Measurements from ENCODE around the gene FUBP3.

The FUBP3 gene

GRCh38 chr9:130660326-130660682 lies 80.9 kb downstream of the FUBP3 start:
- H3K9me2 ChIP-seq (replicated peaks; ENCODE audit: insufficient read depth, low read length), result no peaks in the 10 kb centered on the region
- no peaks in the 10 kb centered on the region for H3K9me3 ChIP-seq (replicated peaks; ENCODE audit: insufficient read depth, low read length)
- H3K27me3 ChIP-seq (replicated peaks; ENCODE audit: insufficient read depth, low read length), result peaks cover 93% of the 10 kb centered on the region
- H3K79me2 ChIP-seq (ENCODE audit: low read length), result no peaks in the 10 kb centered on the region
- TF ChIP-seq EZH2 (optimal IDR thresholded peaks at IDR 0.05; ENCODE audit: low read depth, low read length) (no peak), CTCF (IDR thresholded peaks at IDR 0.05; ENCODE audit: low read length) (no peak), EZH2phosphoT487 (IDR thresholded peaks at IDR 0.05; ENCODE audit: low read length) (no peak)
- no peaks in the 10 kb centered on the region for H4K20me1 ChIP-seq (ENCODE audit: insufficient read depth, low read length)
- H3F3A ChIP-seq (ENCODE audit: insufficient read depth, low read length), result no peaks in the 10 kb centered on the region
- no peaks in the 10 kb centered on the region for H3K36me3 ChIP-seq (replicated peaks; ENCODE audit: insufficient read depth, low read length)
- no peak overlapping the region for H2AFZ ChIP-seq (ENCODE audit: low read length)
- H3K4me2 ChIP-seq (ENCODE audit: low read depth, low read length), result no peak overlapping the region
- no peak for DNase-seq
- no peaks in the 10 kb centered on the region for H3K4me1 ChIP-seq (ENCODE audit: low read length)
- no peak overlapping the region for H3K27ac ChIP-seq (ENCODE audit: low read length)
- H3K4me3 ChIP-seq (ENCODE audit: low read length), result no peak overlapping the region
- H3K9ac ChIP-seq (ENCODE audit: low read length), result no peak overlapping the region

DNA sequence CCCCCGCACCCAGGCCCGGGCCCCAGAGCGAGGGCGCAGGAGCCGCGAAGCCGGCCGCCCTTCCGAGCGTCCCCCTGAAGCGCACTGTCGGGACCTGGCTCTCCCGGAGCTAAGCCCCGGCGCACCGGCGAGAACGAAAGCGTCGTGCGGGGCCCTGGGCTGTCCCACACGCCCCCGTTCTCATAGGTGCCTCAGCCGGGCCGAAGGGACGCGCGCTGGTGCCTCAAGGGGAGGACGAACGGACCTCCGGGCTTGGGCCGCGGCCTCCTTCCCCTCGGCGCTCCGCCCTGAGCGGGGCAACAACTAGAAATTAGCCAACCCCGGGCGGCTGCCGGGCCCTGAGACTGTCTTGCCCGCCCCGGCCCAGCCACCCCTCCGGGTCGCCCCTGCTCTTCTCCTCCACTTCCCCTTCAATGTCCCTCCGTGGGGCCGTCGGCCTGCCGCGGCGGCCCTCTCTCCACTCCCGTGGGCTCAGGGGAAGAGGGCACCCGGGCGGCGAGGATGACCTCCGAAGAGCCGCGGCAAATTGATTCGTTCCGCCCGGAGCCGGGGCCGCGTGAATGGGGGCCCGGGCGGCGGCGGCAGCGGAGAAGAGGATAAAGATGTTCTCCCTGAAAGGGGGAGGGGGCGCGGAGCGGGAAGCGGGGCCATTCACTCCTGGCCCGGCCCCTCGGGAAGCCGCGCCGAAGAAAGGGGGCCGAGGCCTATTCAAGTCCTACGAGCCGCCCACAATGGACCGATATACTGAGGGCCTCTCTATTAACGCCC lies 81.5 kb downstream of the FUBP3 start:
- no peaks in the 10 kb centered on the region for H3K9me2 ChIP-seq (replicated peaks; ENCODE audit: insufficient read depth, low read length)
- no peaks in the 10 kb centered on the region for H3K79me2 ChIP-seq (ENCODE audit: low read length)
- no peak overlapping the region for H3K9ac ChIP-seq (ENCODE audit: low read length)
- H3K27ac ChIP-seq (ENCODE audit: low read length), result no peak overlapping the region
- no peaks in the 10 kb centered on the region for H3F3A ChIP-seq (ENCODE audit: insufficient read depth, low read length)
- 0 out of 2 replicates have a peak, but pooled peaks have one; percentile 30 for TF ChIP-seq EZH2phosphoT487 (IDR thresholded peaks at IDR 0.05; ENCODE audit: low read length)
- TF ChIP-seq EZH2 (optimal IDR thresholded peaks at IDR 0.05; ENCODE audit: low read depth, low read length), result no peak
- DNase-seq, result no peak
- no peaks in the 10 kb centered on the region for H3K36me3 ChIP-seq (replicated peaks; ENCODE audit: insufficient read depth, low read length)
- peaks cover 93% of the 10 kb centered on the region for H3K27me3 ChIP-seq (replicated peaks; ENCODE audit: insufficient read depth, low read length)
- no peak overlapping the region for H2AFZ ChIP-seq (ENCODE audit: low read length)
- H3K4me2 ChIP-seq (ENCODE audit: low read depth, low read length), result no peak overlapping the region
- no peaks in the 10 kb centered on the region for H3K9me3 ChIP-seq (replicated peaks; ENCODE audit: insufficient read depth, low read length)
- no peaks in the 10 kb centered on the region for H3K4me1 ChIP-seq (ENCODE audit: low read length)
- H4K20me1 ChIP-seq (ENCODE audit: insufficient read depth, low read length), result no peaks in the 10 kb centered on the region
- H3K4me3 ChIP-seq (ENCODE audit: low read length), result no peak overlapping the region

GRCh38 chr9:130661451-130662098 lies 82.2 kb downstream of the FUBP3 start:
- H3K79me2 ChIP-seq (ENCODE audit: low read length), result no peaks in the 10 kb centered on the region
- H3K27ac ChIP-seq (ENCODE audit: low read length), result no peak overlapping the region
- no peaks in the 10 kb centered on the region for H3K9me2 ChIP-seq (replicated peaks; ENCODE audit: insufficient read depth, low read length)
- H3K9ac ChIP-seq (ENCODE audit: low read length), result no peak overlapping the region
- H3K4me3 ChIP-seq (ENCODE audit: low read length), result no peak overlapping the region
- no peaks in the 10 kb centered on the region for H3K4me1 ChIP-seq (ENCODE audit: low read length)
- H3K4me2 ChIP-seq (ENCODE audit: low read depth, low read length), result no peak overlapping the region
- H3K27me3 ChIP-seq (replicated peaks; ENCODE audit: insufficient read depth, low read length), result peaks cover 93% of the 10 kb centered on the region
- no peaks in the 10 kb centered on the region for H4K20me1 ChIP-seq (ENCODE audit: insufficient read depth, low read length)
- H3K9me3 ChIP-seq (replicated peaks; ENCODE audit: insufficient read depth, low read length), result no peaks in the 10 kb centered on the region
- TF ChIP-seq EZH2 (optimal IDR thresholded peaks at IDR 0.05; ENCODE audit: low read depth, low read length), result no peak
- no peak for TF ChIP-seq CTCF (IDR thresholded peaks at IDR 0.05; ENCODE audit: low read length)
- no peak for TF ChIP-seq EZH2phosphoT487 (IDR thresholded peaks at IDR 0.05; ENCODE audit: low read length)
- no peak overlapping the region for H2AFZ ChIP-seq (ENCODE audit: low read length)
- no peak for DNase-seq
- no peaks in the 10 kb centered on the region for H3K36me3 ChIP-seq (replicated peaks; ENCODE audit: insufficient read depth, low read length)
- H3F3A ChIP-seq (ENCODE audit: insufficient read depth, low read length), result no peaks in the 10 kb centered on the region

All from MM.1S (cell line).